ENCODE results near the gene CLTCL1.

DNA sequence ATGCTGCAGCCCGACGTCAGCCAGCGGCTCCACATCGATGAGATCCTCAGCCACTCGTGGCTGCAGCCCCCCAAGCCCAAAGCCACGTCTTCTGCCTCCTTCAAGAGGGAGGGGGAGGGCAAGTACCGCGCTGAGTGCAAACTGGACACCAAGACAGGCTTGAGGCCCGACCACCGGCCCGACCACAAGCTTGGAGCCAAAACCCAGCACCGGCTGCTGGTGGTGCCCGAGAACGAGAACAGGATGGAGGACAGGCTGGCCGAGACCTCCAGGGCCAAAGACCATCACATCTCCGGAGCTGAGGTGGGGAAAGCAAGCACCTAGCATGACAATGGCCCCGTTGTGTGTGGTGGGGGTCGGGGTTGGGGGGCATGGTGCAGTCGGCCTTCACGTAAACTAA, 159.4 kb downstream of the CLTCL1 start:
- TF ChIP-seq, protein P1, sequence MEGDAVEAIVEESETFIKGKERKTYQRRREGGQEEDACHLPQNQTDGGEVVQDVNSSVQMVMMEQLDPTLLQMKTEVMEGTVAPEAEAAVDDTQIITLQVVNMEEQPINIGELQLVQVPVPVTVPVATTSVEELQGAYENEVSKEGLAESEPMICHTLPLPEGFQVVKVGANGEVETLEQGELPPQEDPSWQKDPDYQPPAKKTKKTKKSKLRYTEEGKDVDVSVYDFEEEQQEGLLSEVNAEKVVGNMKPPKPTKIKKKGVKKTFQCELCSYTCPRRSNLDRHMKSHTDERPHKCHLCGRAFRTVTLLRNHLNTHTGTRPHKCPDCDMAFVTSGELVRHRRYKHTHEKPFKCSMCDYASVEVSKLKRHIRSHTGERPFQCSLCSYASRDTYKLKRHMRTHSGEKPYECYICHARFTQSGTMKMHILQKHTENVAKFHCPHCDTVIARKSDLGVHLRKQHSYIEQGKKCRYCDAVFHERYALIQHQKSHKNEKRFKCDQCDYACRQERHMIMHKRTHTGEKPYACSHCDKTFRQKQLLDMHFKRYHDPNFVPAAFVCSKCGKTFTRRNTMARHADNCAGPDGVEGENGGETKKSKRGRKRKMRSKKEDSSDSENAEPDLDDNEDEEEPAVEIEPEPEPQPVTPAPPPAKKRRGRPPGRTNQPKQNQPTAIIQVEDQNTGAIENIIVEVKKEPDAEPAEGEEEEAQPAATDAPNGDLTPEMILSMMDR (IDR thresholded peaks at IDR 0.05) = no peak
- TF ChIP-seq POLR2A (IDR thresholded peaks at IDR 0.05) (no peak), POLR2AphosphoS5 (IDR thresholded peaks at IDR 0.05) (no peak)
